DOHH2 (cell line): ENCODE results near the gene LY6G6F.

Experiments used
- H3F3A ChIP-seq: fragments of 200-600 bp; sonication (generic), shearing (Covaris generic); 2 replicates; pipeline ENCODE4 v1.6.0; 2016; ENCODE audit warnings: antibody characterized with exemption, mild to moderate bottlenecking; ENCODE audit not compliant: control insufficient read depth, insufficient read depth
- H3K27ac ChIP-seq: fragments of 200-600 bp; sonication (generic); 2 replicates; pipeline ENCODE4 v1.5.1; 2014; ENCODE audit warnings: low read depth, mild to moderate bottlenecking, low read length, moderate library complexity
- H3K27me3 ChIP-seq: fragments of 200-600 bp; sonication (generic); 2 replicates; pipeline ENCODE4 v1.6.1; 2014; ENCODE audit warnings: mild to moderate bottlenecking, low read length, mixed read lengths; ENCODE audit not compliant: control insufficient read depth
- H3K36me3 ChIP-seq: fragments of 200-600 bp; sonication (generic); 2 replicates; pipeline ENCODE4 v1.6.1; 2014; ENCODE audit warnings: mild to moderate bottlenecking, low read length, moderate library complexity, mixed read lengths; ENCODE audit not compliant: control insufficient read depth
- H3K4me1 ChIP-seq: fragments of 200-600 bp; sonication (generic); 2 replicates; pipeline ENCODE4 v1.6.1; 2014; ENCODE audit warnings: mild to moderate bottlenecking, low read length, mixed read lengths; ENCODE audit not compliant: control insufficient read depth
- H3K4me2 ChIP-seq: fragments of 200-600 bp; sonication (generic); 2 replicates; pipeline ENCODE4 v1.6.0; 2014; ENCODE audit warnings: mild to moderate bottlenecking, low read length, moderate library complexity
- H3K4me3 ChIP-seq: fragments of 200-600 bp; sonication (generic); 2 replicates; pipeline ENCODE4 v1.5.1; 2014; ENCODE audit warnings: mild to moderate bottlenecking, low read length, mixed read lengths
- H3K79me2 ChIP-seq: fragments of 200-600 bp; sonication (generic); 2 replicates; pipeline ENCODE4 v1.6.1; 2014; ENCODE audit warnings: mild to moderate bottlenecking, low read length, mixed read lengths; ENCODE audit not compliant: control insufficient read depth
- H3K9me2 ChIP-seq: fragments of 200-600 bp; sonication (generic); replicated peaks from 2 replicates; pipeline ENCODE4 v1.6.1; 2014; ENCODE audit warnings: mild to moderate bottlenecking, low read length, mixed read lengths; ENCODE audit not compliant: control insufficient read depth
- H3K9me3 ChIP-seq: fragments of 200-600 bp; sonication (generic); 2 replicates; pipeline ENCODE4 v1.6.1; 2014; ENCODE audit warnings: antibody characterized with exemption, low read length, mixed read lengths; ENCODE audit not compliant: control insufficient read depth, insufficient read depth
- H4K20me1 ChIP-seq: fragments of 200-600 bp; sonication (generic); 2 replicates; pipeline ENCODE4 v1.6.0; 2014; ENCODE audit warnings: low read depth, mild to moderate bottlenecking, antibody characterized with exemption, low read length, moderate library complexity; ENCODE audit not compliant: control insufficient read depth, insufficient read depth
- CTCF ChIP-seq: fragments of 200-600 bp; sonication (generic); IDR thresholded peaks from one replicate; pipeline ENCODE4 v1.5.1; 2014; ENCODE audit warnings: antibody characterized with exemption, mild to moderate bottlenecking, low read depth, low read length; ENCODE audit not compliant: poor library complexity, severe bottlenecking
- EZH2phosphoT487 ChIP-seq: fragments of 200-600 bp; sonication (generic); IDR thresholded peaks from 2 replicates; pipeline ENCODE4 v1.6.1; 2017; ENCODE audit warnings: borderline replicate concordance, mild to moderate bottlenecking, antibody characterized with exemption, low read length, moderate library complexity, mixed read lengths

LY6G6F gene

GRCh38 chr6:31739639-31740396, 33.2 kb downstream of the LY6G6F start, which contains the start of gene MSH5:
TSS of gene MSH5 (plus strand) at chr6:31740005. CDS start at chr6:31740467, 462 bp downstream.
- Histone ChIP-seq H3F3A (peaks cover 29% of the 10 kb centered on the region), H3K36me3 (peaks cover 57% of the 10 kb centered on the region), H3K79me2 (peaks cover 48% of the 10 kb centered on the region), H3K27me3 (no peaks in the 10 kb centered on the region), H3K27ac (peak within 1 kb of the TSS; percentile 96), H3K9me2 (no peaks in the 10 kb centered on the region), H3K4me3 (peak within 1 kb of the TSS; percentile 84), H4K20me1 (no peaks in the 10 kb centered on the region), H3K4me2 (peak within 1 kb of the TSS; percentile 93), H3K4me1 (peaks cover 62% of the 10 kb centered on the region), H3K9me3 (no peaks in the 10 kb centered on the region)
- TF ChIP-seq CTCF (no peak), EZH2phosphoT487 (no peak)

DNA sequence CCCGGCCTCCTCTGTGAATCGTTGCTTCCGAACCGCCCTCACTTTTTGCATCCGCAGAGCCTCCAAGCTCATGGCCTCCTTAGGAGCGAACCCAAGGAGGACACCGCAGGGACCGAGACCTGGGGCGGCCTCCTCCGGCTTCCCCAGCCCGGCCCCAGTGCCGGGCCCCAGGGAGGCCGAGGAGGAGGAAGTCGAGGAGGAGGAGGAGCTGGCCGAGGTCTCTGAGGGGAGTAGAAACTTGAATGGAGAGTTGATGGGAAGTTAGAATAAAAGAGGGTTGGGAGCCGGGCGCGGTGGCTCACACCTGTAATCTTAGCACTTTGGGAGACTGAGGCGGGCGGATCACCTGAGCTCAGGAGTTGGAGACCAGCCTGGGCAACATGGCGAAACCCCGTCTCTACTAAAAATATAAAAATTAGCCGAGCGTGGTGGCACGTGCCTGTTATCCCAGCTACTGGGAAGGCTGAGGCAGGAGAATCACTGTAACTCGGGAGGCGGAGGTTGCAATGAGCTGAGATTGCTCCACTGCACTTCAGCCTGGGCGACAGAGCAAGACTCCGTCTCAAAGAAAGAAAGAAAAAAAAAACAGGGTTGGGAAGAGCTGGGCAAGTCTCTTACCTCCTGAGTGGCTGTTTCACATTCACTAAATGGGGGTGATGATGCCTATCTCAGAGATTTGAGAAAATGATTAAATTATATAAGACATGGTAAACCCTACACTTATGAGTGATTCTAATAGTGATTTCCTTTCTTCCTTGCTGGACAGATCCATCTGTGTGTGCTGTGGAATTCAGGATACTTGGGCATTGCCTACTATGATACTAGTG, 33.9 kb downstream of the LY6G6F start:
- H3K4me1 ChIP-seq: peaks cover 60% of the 10 kb centered on the region
- peak overlapping the region; percentile 96 for H3K27ac ChIP-seq
- H3F3A ChIP-seq: peaks cover 29% of the 10 kb centered on the region

DNA sequence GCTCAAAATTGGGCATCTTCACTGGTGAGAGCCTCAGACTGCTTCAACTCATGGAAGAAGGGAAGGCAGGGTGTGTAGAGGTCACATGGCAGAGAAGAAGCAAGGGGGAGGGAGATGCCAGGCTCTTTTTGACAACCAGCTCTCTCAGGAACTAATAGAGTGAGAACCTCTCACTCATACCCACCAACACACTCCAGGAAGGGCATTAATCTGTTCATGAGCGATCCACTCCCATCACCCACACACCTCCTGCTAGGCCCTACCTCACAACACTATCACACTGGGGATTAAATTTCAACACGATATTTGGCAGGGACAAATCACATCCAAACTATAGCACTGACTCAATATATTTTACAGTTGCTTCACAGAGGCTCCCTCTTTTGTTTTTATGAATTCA, 35.1 kb downstream of the LY6G6F start:
- Histone ChIP-seq H3K79me2 (peaks cover 28% of the 10 kb centered on the region), H3K36me3 (peaks cover 52% of the 10 kb centered on the region), H3K27me3 (no peaks in the 10 kb centered on the region), H3K9me3 (no peaks in the 10 kb centered on the region), H3K9me2 (no peaks in the 10 kb centered on the region), H3F3A (peaks cover 25% of the 10 kb centered on the region), H3K4me2 (peak overlapping the region; percentile 93), H3K27ac (no peak overlapping the region), H3K4me1 (peaks cover 56% of the 10 kb centered on the region), H4K20me1 (no peaks in the 10 kb centered on the region), H3K4me3 (no peak overlapping the region)
- TF ChIP-seq EZH2phosphoT487 (no peak), CTCF (no peak)

More for the DNA sequence above, 33.9 kb downstream of the LY6G6F start:
- peak overlapping the region; percentile 84 for H3K4me3 ChIP-seq
- H4K20me1 ChIP-seq: no peaks in the 10 kb centered on the region
- no peaks in the 10 kb centered on the region for H3K9me2 ChIP-seq
- peaks cover 55% of the 10 kb centered on the region for H3K36me3 ChIP-seq
- no peaks in the 10 kb centered on the region for H3K27me3 ChIP-seq
- H3K9me3 ChIP-seq: no peaks in the 10 kb centered on the region
- H3K4me2 ChIP-seq: peak overlapping the region; percentile 93
- peaks cover 40% of the 10 kb centered on the region for H3K79me2 ChIP-seq
- TF ChIP-seq EZH2phosphoT487: no peak
- no peak for TF ChIP-seq CTCF
